Gastroesophageal sphincter (tissue), 4 donors: Measurements from ENCODE around the gene COQ9. TPM values are rescaled to one million over a fixed set of nuclear protein-coding genes. Genes with fewer than 3 reads are reported as not detected.

Experiments
- ATAC-seq: fragments of 150-250 bp; one replicate; pipeline ENCODE4 v1.9.1; 2016; ENCODE audit warnings: mild to moderate bottlenecking, moderate library complexity
- H3K27ac ChIP-seq, 4 donors: fragments of 200-600 bp; sonication (generic) in 3 of 4; 1 replicate in 3 of 4; 2 replicates in 1 of 4; pipeline ENCODE4 v1.5.1; 2016 to 2019
- H3K27me3 ChIP-seq: fragments of 200-600 bp; sonication (generic); one replicate; pipeline ENCODE4 v1.5.1; 2019
- H3K36me3 ChIP-seq, 2 donors: fragments of 200-600 bp; sonication (generic); one replicate each; pipeline ENCODE4 v1.5.1; 2019; ENCODE audit warnings: control low read depth in 1 of 2
- H3K4me1 ChIP-seq, 3 donors: fragments of 200-600 bp; sonication (generic); 1 replicate in 2 of 3; 2 replicates in 1 of 3; pipeline ENCODE4 v1.5.1; 2016 to 2019; ENCODE audit warnings: control low read depth in 2 of 3
- H3K4me3 ChIP-seq, 2 donors: fragments of 200-600 bp; sonication (generic); one replicate each; pipeline ENCODE4 v1.5.1; 2019; ENCODE audit warnings: mild to moderate bottlenecking in 1 of 2, moderate library complexity in 1 of 2
- H3K9me3 ChIP-seq, 3 donors: fragments of 200-600 bp; sonication (generic); one replicate each; pipeline ENCODE4 v1.5.1; 2017 to 2019; ENCODE audit warnings: control low read depth in 2 of 3
- EP300 ChIP-seq: sonication (generic); formaldehyde crosslinking; IDR thresholded peaks from one replicate; pipeline ENCODE4 v1.6.1; 2017; ENCODE audit warnings: antibody characterized with exemption, mild to moderate bottlenecking
- POLR2A ChIP-seq, 2 donors: fragments of 450-650 bp; IDR thresholded peaks; one replicate each; pipeline ENCODE4 v1.6.1; 2017; ENCODE audit warnings: antibody characterized with exemption in 2 of 2, mild to moderate bottlenecking in 2 of 2, moderate library complexity in 1 of 2
- POLR2AphosphoS5 ChIP-seq: sonication (generic); formaldehyde crosslinking; IDR thresholded peaks from one replicate; pipeline ENCODE4 v1.6.1; 2017; ENCODE audit warnings: antibody characterized with exemption
- WGBS, 2 donors: methylation state at CpG; one replicate each; pipeline ENCODE4 v1.1.5; 2018; ENCODE audit warnings: low coverage in 1 of 2; 5-methylcytosine and 5-hydroxymethylcytosine counted together
- total RNA-seq, 4 donors: library from RNA; depleted of rRNA; stranded (reverse); fragments of >200 nt; gene quantifications; one replicate each; pipeline ENCODE4 v1.1.0, GENCODE V29; 2016
- TF ChIP-seq, protein P1 (sequence below), 4 experiments: fragments of 200-600 bp in 2 of 4; fragments of 450-650 bp in 2 of 4; sonication (generic) in 1 of 4; IDR thresholded peaks; one replicate each; pipeline ENCODE4 v1.5.1; 2017 to 2019; ENCODE audit warnings: antibody characterized with exemption in 4 of 4, mild to moderate bottlenecking in 2 of 4, moderate library complexity in 2 of 4

Gene COQ9
- total RNA-seq, 4 donors from 2014 or later = 45.0 to 122 (median 84.9) TPM

DNA sequence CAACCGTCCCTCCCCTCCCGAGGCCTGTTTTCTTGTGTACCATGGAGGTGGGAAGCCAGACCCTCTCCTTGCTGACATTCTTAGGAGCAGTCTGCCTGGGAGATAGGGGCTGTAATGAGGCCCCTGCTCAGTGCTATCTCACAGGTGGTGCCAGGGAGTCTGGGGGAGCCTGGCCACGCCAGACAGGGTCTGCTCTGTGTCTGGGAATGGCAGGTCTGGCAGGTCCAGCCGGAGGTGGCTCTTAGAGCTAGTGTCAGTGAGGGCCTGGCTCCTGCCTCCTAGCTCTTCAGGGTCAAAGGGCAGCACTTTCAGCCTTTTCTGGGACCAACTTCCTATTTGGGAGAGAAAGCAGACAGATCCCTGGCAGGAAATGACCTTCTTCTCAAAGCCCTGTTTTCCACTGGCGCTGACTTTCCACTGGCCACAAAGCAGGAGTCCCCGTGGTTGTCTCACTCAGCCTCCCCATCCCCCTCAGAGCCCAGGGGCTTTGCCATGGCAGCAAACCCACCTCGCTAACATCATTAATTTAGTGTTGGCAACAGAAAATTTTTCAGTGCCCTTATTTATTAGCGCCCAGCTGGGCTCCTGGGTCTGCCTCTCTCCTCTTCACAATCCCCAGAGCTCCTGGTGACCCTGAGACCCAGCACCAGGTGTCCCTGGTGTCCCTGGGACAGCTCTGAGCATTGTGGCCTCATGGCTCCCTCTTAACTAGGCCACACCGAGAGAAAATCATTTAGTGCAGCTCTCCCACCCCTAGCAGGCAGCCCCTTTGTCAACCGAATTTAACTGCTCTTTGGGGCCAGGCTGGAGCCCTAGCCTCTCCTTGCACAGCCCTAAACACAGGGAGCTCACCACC, 63.0 kb downstream of the COQ9 start:
- H3K27ac ChIP-seq = no peak overlapping the region
- H3K36me3 ChIP-seq = peaks cover 0 to 36% of the 10 kb centered on the region in 2 donors
- peaks cover 0 to 11% (median 0%) of the 10 kb centered on the region in 3 donors for H3K4me1 ChIP-seq
- 33 to 59% methylated on average over 1 to 5 of the region's 10 CpGs for WGBS, 2 donors
- no peak for ATAC-seq
- H3K4me3 ChIP-seq = no peak overlapping the region
- H3K27me3 ChIP-seq = peaks cover 16% of the 10 kb centered on the region
- TF ChIP-seq POLR2A (IDR thresholded peaks at IDR 0.05) (no peak), EP300 (no peak), POLR2AphosphoS5 (no peak)
- TF ChIP-seq, protein P1, sequence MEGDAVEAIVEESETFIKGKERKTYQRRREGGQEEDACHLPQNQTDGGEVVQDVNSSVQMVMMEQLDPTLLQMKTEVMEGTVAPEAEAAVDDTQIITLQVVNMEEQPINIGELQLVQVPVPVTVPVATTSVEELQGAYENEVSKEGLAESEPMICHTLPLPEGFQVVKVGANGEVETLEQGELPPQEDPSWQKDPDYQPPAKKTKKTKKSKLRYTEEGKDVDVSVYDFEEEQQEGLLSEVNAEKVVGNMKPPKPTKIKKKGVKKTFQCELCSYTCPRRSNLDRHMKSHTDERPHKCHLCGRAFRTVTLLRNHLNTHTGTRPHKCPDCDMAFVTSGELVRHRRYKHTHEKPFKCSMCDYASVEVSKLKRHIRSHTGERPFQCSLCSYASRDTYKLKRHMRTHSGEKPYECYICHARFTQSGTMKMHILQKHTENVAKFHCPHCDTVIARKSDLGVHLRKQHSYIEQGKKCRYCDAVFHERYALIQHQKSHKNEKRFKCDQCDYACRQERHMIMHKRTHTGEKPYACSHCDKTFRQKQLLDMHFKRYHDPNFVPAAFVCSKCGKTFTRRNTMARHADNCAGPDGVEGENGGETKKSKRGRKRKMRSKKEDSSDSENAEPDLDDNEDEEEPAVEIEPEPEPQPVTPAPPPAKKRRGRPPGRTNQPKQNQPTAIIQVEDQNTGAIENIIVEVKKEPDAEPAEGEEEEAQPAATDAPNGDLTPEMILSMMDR (IDR thresholded peaks at IDR 0.05) = no peak
- H3K9me3 ChIP-seq = no peaks in the 10 kb centered on the region

Other genes starting within 250 kb of the COQ9 start
- gene ARL2BP, start 202.2 kb upstream of the COQ9 start, total RNA-seq = 10 to 100 TPM; 52.5 to 82.2 (median 75.8) TPM
- 10 to 100 TPM in 1 of 4 donors, 1 to 10 TPM in 3; 1.7 to 11.4 (median 5.4) TPM for gene PLLP, start 162.8 kb upstream of the COQ9 start, total RNA-seq
- gene CCL22, start 88.7 kb upstream of the COQ9 start, total RNA-seq = not detected
- gene CX3CL1, start 75.0 kb upstream of the COQ9 start, total RNA-seq = 10 to 100 TPM; 18.6 to 45.8 (median 30.5) TPM
- gene CCL17, start 42.7 kb upstream of the COQ9 start, total RNA-seq = not detected
- 10 to 100 TPM; 19.1 to 32.4 (median 25.8) TPM for gene CIAPIN1, start 94 bp upstream of the COQ9 start, total RNA-seq
- gene POLR2C, start 15.2 kb downstream of the COQ9 start, total RNA-seq = 100 to 1,000 TPM in 2 of 4 donors, 10 to 100 TPM in 2; 80.0 to 141 (median 100.0) TPM
- 10 to 100 TPM; 16.6 to 36.6 (median 26.6) TPM for gene DOK4, start 39.0 kb downstream of the COQ9 start, total RNA-seq
- 10 to 100 TPM; 24.4 to 56.6 (median 35.7) TPM for gene CCDC102A, start 89.1 kb downstream of the COQ9 start, total RNA-seq
- under 1 TPM in 1 of 4 donors, not detected in 3; 0.40 TPM for gene ADGRG5, start 95.2 kb downstream of the COQ9 start, total RNA-seq
- 10 to 100 TPM in 2 of 4 donors, 1 to 10 TPM in 2; 7.0 to 20.1 (median 12.6) TPM for gene ADGRG1, start 181.2 kb downstream of the COQ9 start, total RNA-seq
- 1 to 10 TPM in 3 of 4 donors, under 1 TPM in 1; 0.31 to 7.4 (median 2.2) TPM for gene ADGRG3, start 220.8 kb downstream of the COQ9 start, total RNA-seq
- under 1 TPM in 1 of 4 donors, not detected in 3; 0.15 TPM for gene DRC7, start 247.3 kb downstream of the COQ9 start, total RNA-seq